Hepatocyte (in vitro differentiated cells): ENCODE results near the gene SLC25A33.

Experiments used
- EZH2 ChIP-seq: fragments of 200-600 bp; sonication (generic); IDR thresholded peaks from 2 replicates; pipeline ENCODE4 v1.6.1; 2016; ENCODE audit warnings: antibody characterized with exemption, mild to moderate bottlenecking, borderline replicate concordance
- TF ChIP-seq, protein P1 (sequence below): fragments of 200-600 bp; sonication (generic); IDR thresholded peaks from 2 replicates; pipeline ENCODE4 v1.5.1; 2016; ENCODE audit warnings: antibody characterized with exemption, mild to moderate bottlenecking; ENCODE audit not compliant: poor library complexity

DNA sequence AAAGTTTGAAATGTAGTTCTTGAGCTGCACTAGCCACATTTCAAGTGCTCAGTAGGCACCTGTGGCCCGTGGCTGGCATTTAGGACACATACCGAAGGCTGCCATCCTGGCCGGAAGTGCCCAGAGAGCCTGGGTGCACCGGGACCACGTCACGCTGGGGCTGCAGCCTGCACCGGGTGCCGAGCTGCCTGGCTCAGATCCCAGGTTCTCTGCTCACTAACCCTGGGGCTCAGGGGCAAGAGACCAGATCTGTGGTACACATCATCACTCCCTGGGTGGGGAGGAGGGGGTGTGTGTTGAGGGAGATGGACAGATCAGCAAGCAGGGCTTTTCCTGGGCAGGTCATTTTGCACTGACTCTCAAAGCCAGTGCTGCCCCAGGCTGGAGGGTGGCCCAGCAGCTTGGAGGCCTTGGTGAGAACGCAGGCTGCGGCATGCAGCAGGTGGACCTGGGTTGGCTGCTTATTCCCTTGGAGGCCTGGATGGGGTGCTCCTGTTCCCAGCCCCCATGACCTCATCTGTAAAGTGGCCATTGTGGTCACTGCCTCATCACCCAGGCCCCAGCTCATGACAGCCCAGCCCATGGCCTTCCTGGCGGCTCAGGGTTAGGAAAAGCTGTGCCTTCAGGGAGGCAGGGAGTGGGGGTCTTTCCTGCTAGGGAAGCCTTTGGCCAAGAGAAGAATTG is 73.0 kb downstream of the SLC25A33 start:
- TF ChIP-seq, protein P1, sequence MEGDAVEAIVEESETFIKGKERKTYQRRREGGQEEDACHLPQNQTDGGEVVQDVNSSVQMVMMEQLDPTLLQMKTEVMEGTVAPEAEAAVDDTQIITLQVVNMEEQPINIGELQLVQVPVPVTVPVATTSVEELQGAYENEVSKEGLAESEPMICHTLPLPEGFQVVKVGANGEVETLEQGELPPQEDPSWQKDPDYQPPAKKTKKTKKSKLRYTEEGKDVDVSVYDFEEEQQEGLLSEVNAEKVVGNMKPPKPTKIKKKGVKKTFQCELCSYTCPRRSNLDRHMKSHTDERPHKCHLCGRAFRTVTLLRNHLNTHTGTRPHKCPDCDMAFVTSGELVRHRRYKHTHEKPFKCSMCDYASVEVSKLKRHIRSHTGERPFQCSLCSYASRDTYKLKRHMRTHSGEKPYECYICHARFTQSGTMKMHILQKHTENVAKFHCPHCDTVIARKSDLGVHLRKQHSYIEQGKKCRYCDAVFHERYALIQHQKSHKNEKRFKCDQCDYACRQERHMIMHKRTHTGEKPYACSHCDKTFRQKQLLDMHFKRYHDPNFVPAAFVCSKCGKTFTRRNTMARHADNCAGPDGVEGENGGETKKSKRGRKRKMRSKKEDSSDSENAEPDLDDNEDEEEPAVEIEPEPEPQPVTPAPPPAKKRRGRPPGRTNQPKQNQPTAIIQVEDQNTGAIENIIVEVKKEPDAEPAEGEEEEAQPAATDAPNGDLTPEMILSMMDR, result no peak
- no peak for TF ChIP-seq EZH2
